Sigmoid colon (tissue), 4 donors: Measurements from ENCODE around the gene STAG3.

Source experiments
- EP300 ChIP-seq, 4 donors: sonication (generic); formaldehyde crosslinking; IDR thresholded peaks; one replicate each; pipeline ENCODE4 v1.6.1; 2017; ENCODE audit warnings: antibody characterized with exemption in 4 of 4
- POLR2AphosphoS5 ChIP-seq, 4 donors: sonication (generic); formaldehyde crosslinking; IDR thresholded peaks; one replicate each; pipeline ENCODE4 v1.6.1; 2017; ENCODE audit warnings: antibody characterized with exemption in 4 of 4
- TF ChIP-seq, protein P1 (sequence below), 4 experiments: fragments of 450-650 bp in 3 of 4; fragments of 200-600 bp in 1 of 4; IDR thresholded peaks; one replicate each; pipeline ENCODE4 v1.5.1; 2016 to 2019; ENCODE audit warnings: antibody characterized with exemption in 4 of 4, mild to moderate bottlenecking in 3 of 4, moderate library complexity in 2 of 4

DNA sequence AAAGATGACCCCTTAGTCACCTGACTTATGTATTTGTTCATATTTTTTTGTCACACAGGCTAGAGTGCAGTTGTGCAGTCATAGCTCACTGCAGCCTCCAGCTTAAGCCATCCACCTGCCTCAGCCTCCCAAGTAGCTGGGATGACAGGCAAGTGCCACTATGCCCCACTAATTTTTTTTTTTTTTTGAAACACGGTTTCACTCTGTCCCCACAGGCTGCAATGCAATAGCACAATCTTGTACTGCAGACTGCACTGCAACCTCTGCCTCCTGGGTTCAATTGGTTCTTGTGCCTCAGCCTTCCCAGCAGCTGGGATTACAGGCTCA, 49.1 kb upstream of the STAG3 start:
- TF ChIP-seq, protein P1, sequence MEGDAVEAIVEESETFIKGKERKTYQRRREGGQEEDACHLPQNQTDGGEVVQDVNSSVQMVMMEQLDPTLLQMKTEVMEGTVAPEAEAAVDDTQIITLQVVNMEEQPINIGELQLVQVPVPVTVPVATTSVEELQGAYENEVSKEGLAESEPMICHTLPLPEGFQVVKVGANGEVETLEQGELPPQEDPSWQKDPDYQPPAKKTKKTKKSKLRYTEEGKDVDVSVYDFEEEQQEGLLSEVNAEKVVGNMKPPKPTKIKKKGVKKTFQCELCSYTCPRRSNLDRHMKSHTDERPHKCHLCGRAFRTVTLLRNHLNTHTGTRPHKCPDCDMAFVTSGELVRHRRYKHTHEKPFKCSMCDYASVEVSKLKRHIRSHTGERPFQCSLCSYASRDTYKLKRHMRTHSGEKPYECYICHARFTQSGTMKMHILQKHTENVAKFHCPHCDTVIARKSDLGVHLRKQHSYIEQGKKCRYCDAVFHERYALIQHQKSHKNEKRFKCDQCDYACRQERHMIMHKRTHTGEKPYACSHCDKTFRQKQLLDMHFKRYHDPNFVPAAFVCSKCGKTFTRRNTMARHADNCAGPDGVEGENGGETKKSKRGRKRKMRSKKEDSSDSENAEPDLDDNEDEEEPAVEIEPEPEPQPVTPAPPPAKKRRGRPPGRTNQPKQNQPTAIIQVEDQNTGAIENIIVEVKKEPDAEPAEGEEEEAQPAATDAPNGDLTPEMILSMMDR (IDR thresholded peaks at IDR 0.05) = no peak
- TF ChIP-seq POLR2AphosphoS5 (IDR thresholded peaks at IDR 0.05) = no peak
- TF ChIP-seq EP300 (IDR thresholded peaks at IDR 0.05) = no peak
